Neuronal stem cell (in vitro differentiated cells): Measurements from ENCODE around the gene TTC24.

Experiments used
- DNase-seq: peaks from one replicate; pipeline ENCODE4 v3.0.0-alpha.2; 2013; ENCODE audit warnings: low spot score
- H2AFZ ChIP-seq: one replicate; pipeline ENCODE4 v1.6.1; 2013; ENCODE audit warnings: mild to moderate bottlenecking, low read length, inconsistent platforms
- H2AK5ac ChIP-seq: 2 replicates; pipeline ENCODE4 v1.6.1; 2013; ENCODE audit warnings: low read depth, mild to moderate bottlenecking, inconsistent platforms, low read length, moderate library complexity, mixed read lengths
- H2BK120ac ChIP-seq: 2 replicates; pipeline ENCODE4 v1.6.1; 2013; ENCODE audit warnings: low read depth, mild to moderate bottlenecking, inconsistent platforms, low read length, moderate library complexity, mixed read lengths
- H2BK12ac ChIP-seq: one replicate; pipeline ENCODE4 v1.6.1; 2013; ENCODE audit warnings: low read length, inconsistent platforms
- H2BK15ac ChIP-seq: 2 replicates; pipeline ENCODE4 v1.6.1; 2013; ENCODE audit warnings: mild to moderate bottlenecking, low read length, inconsistent platforms, mixed read lengths
- H2BK5ac ChIP-seq: one replicate; pipeline ENCODE4 v1.6.1; 2013; ENCODE audit warnings: inconsistent platforms, mild to moderate bottlenecking, low read length, moderate library complexity
- H3K14ac ChIP-seq: one replicate; pipeline ENCODE4 v1.6.1; 2013; ENCODE audit warnings: low read length, inconsistent platforms
- H3K18ac ChIP-seq: 2 replicates; pipeline ENCODE4 v1.6.1; 2013; ENCODE audit warnings: low read length, inconsistent platforms
- H3K23ac ChIP-seq: 2 replicates; pipeline ENCODE4 v1.6.1; 2013; ENCODE audit warnings: low read depth, mild to moderate bottlenecking, mixed read lengths, low read length, inconsistent platforms; ENCODE audit not compliant: poor library complexity
- H3K27ac ChIP-seq: replicated peaks from 3 replicates; pipeline ENCODE4 v1.5.1; 2013; ENCODE audit warnings: low read length, inconsistent platforms
- H3K27me3 ChIP-seq, 3 experiments: 2 replicates each; pipeline ENCODE4 v1.6.1; 2013; ENCODE audit warnings: low read length in 3 of 3, mild to moderate bottlenecking in 2 of 3, inconsistent platforms in 1 of 3, low read depth in 1 of 3, mixed read lengths in 1 of 3, moderate library complexity in 1 of 3; ENCODE audit not compliant: control insufficient read depth in 3 of 3, insufficient read depth in 3 of 3
- H3K36me3 ChIP-seq, 2 donors: replicated peaks in 1 of 2; 2 replicates each; pipeline ENCODE4 v1.6.1; 2013; ENCODE audit warnings: low read length in 2 of 2; ENCODE audit not compliant: control insufficient read depth in 2 of 2, insufficient read depth in 2 of 2
- H3K4ac ChIP-seq: 2 replicates; pipeline ENCODE4 v1.6.1; 2013; ENCODE audit warnings: inconsistent platforms, mild to moderate bottlenecking, low read length, moderate library complexity
- H3K4me1 ChIP-seq, 2 donors: 1 replicate in 1 of 2; 2 replicates in 1 of 2; pipeline ENCODE4 v1.6.1; 2013; ENCODE audit warnings: low read length in 2 of 2, low read depth in 1 of 2; ENCODE audit not compliant: control insufficient read depth in 2 of 2, insufficient read depth in 1 of 2
- H3K4me2 ChIP-seq: one replicate; pipeline ENCODE4 v1.6.1; 2013; ENCODE audit warnings: mild to moderate bottlenecking, low read length, inconsistent platforms; ENCODE audit not compliant: insufficient read depth, poor library complexity, severe bottlenecking
- H3K4me3 ChIP-seq, 2 donors: 2 replicates each; pipeline ENCODE4 v1.5.1; 2013; ENCODE audit warnings: low read length in 2 of 2, mild to moderate bottlenecking in 2 of 2, inconsistent platforms in 1 of 2, moderate library complexity in 1 of 2
- H3K79me1 ChIP-seq: one replicate; pipeline ENCODE4 v1.6.1; 2013; ENCODE audit warnings: low read depth, mild to moderate bottlenecking, inconsistent platforms, low read length, moderate library complexity
- H3K9ac ChIP-seq: one replicate; pipeline ENCODE4 v1.6.1; 2013; ENCODE audit warnings: mild to moderate bottlenecking, low read depth, low read length, inconsistent platforms; ENCODE audit not compliant: poor library complexity
- H3K9me3 ChIP-seq, 2 donors: replicated peaks in 1 of 2; 2 replicates each; pipeline versions ENCODE3 to v1.6.1; 2013; ENCODE audit warnings: low read length in 2 of 2, mild to moderate bottlenecking in 2 of 2, inconsistent platforms in 1 of 2, low read depth in 1 of 2, mixed read lengths in 1 of 2, moderate library complexity in 1 of 2; ENCODE audit not compliant: control insufficient read depth in 2 of 2, insufficient read depth in 1 of 2
- H4K8ac ChIP-seq: one replicate; pipeline ENCODE4 v1.6.1; 2013; ENCODE audit warnings: low read depth, mild to moderate bottlenecking, inconsistent platforms, low read length, moderate library complexity
- H4K91ac ChIP-seq: one replicate; pipeline ENCODE4 v1.6.1; 2013; ENCODE audit warnings: low read length, low read depth, mild to moderate bottlenecking, inconsistent platforms; ENCODE audit not compliant: poor library complexity
- WGBS, 2 donors: extraction: QIAGEN DNeasy Blood & Tissue Kit; methylation state at CpG; one replicate each; pipeline ENCODE4 v1.1.7; 2013; ENCODE audit warnings: missing lambda C conversion rate in 2 of 2, mixed read lengths in 1 of 2; ENCODE audit not compliant: insufficient read length in 2 of 2, insufficient replicate concordance in 1 of 2; ENCODE audit errors: extremely low coverage in 2 of 2; 5-methylcytosine and 5-hydroxymethylcytosine counted together

The TTC24 gene

DNA sequence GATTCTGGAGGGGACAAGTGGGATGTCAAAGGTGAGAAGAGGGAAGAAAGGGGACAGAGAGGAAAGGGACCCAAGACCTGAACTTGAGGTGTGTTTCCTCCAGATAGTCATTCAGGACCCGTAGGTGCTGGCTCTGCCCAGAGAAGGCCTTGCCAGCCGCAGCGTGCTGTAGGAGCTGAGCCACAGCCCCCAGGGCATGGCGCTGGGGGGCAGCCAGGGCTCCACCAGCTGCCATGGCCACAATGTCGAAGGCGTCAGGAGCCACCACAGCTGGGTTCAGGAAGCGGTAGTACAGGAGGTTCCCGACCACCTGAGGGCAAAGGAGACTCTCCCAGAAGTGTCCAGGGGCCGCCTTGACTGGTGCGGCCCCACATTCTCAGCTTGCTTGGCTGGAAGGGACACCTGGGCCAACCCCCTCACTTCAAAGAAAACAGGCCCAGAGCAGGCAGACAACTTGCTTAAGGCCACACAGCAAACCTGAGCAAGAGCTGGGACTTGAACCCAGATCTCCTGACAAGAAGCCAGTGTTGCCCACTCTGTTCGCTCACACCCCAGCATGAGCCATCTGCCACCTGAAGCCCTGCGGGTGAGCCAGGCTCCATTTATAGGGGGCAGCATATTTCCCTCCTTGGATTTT, 45.0 kb upstream of the TTC24 start:
- no CpG with 5 or more reads among the region's 12 CpGs for WGBS, 2 donors
- H3K27me3 ChIP-seq, result no peaks in the 10 kb centered on the region
- H3K23ac ChIP-seq, result no peak overlapping the region
- H3K9me3 ChIP-seq, result no peaks in the 10 kb centered on the region
- no peak overlapping the region for H4K8ac ChIP-seq
- H3K79me1 ChIP-seq, result no peaks in the 10 kb centered on the region
- H3K4me3 ChIP-seq, result no peak overlapping the region
- H2BK15ac ChIP-seq, result no peak overlapping the region
- no peak overlapping the region for H3K4ac ChIP-seq
- no peak overlapping the region for H2AK5ac ChIP-seq
- no peak for DNase-seq
- no peak overlapping the region for H2BK12ac ChIP-seq
- H3K9ac ChIP-seq, result no peak overlapping the region
- no peak overlapping the region for H2AFZ ChIP-seq
- no peak overlapping the region for H3K14ac ChIP-seq
- no peak overlapping the region for H3K27ac ChIP-seq
- peaks cover 53 to 95% of the 10 kb centered on the region in 2 donors for H3K36me3 ChIP-seq
- no peak overlapping the region for H2BK120ac ChIP-seq
- H2BK5ac ChIP-seq, result no peak overlapping the region
- no peaks in the 10 kb centered on the region for H3K4me1 ChIP-seq
- no peak overlapping the region for H4K91ac ChIP-seq
- H3K18ac ChIP-seq, result no peak overlapping the region
- H3K4me2 ChIP-seq, result no peak overlapping the region

DNA sequence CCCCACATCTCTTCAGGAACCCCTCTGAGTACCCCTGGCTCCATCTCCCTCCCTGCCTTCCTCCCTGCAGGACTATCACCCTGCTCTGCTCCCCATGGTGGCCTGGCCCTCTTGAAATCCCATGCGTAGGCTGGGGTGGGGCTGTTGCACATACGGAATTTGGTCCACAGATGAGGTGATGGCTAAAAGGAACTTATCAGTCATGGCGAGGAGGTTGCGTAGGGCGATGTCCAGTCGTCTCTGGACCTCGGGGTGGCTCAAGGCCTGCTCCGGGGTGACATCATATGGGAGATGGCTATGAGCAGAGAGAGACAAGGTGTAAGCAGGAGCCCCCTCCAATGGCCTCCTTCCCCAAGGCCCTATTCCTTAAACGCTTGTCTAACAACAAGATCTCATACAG, 42.5 kb upstream of the TTC24 start:
- Histone ChIP-seq H2BK15ac (no peak overlapping the region), H3K4ac (no peak overlapping the region), H3K14ac (no peak overlapping the region), H2BK120ac (no peak overlapping the region), H2AFZ (no peak overlapping the region), H3K4me3 (peak overlapping the region in 1 of 2 donors; percentile 30), H3K4me1 (no peaks in the 10 kb centered on the region), H4K8ac (no peak overlapping the region), H3K18ac (no peak overlapping the region), H2BK12ac (no peak overlapping the region), H3K23ac (no peak overlapping the region), H3K27me3 (no peaks in the 10 kb centered on the region), H2AK5ac (no peak overlapping the region), H3K36me3 (peaks cover 59 to 97% of the 10 kb centered on the region in 2 donors), H3K9me3 (no peaks in the 10 kb centered on the region), H3K4me2 (no peak overlapping the region), H3K79me1 (no peaks in the 10 kb centered on the region), H3K9ac (no peak overlapping the region), H4K91ac (no peak overlapping the region), H3K27ac (no peak overlapping the region), H2BK5ac (no peak overlapping the region)
- DNase-seq, result no peak
- no CpG with 5 or more reads among the region's 9 CpGs for WGBS, 2 donors

DNA sequence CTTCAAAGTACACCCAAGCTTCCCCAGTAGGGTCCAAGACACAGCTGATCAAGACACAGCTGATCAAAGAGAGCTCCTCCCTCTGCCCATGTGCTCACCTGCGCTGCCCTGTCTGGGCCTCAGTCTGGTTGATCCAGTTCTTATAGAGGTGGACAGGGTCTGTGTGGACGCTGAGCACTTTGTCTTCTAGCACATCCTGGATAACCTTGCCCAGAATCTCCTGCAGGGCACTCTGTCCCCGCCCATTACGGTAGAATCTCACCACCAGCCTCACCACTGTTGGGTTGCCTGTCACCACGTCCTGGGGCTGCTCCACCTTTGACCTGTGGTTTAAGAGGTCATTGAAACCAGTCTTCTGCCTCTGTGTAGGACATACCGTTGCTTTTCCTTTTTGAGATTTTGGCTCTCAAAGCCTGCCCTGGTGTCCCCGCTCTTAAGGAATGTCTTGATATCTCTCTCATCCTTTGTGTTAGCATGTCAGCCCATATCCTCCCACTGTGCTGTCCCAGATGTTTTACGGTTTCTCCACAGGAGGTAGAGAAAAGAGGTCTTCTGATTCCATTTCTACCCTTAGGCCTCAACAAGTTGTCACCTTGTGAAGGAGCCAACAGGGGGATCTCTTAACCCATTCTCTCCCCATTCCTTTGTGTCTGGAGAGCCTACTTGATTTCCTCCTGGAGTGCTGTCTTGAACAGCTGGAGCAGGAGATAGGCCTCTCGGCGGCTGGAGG, 40.6 kb upstream of the TTC24 start:
- no peak overlapping the region for H2AK5ac ChIP-seq
- no peak overlapping the region for H3K4ac ChIP-seq
- no peak overlapping the region for H2BK12ac ChIP-seq
- H3K14ac ChIP-seq, result no peak overlapping the region
- H3K18ac ChIP-seq, result no peak overlapping the region
- no peak overlapping the region for H3K23ac ChIP-seq
- no peaks in the 10 kb centered on the region for H3K79me1 ChIP-seq
- H4K91ac ChIP-seq, result no peak overlapping the region
- H3K27ac ChIP-seq, result no peak overlapping the region
- no CpG with 5 or more reads among the region's 10 CpGs for WGBS, 2 donors
- H2BK15ac ChIP-seq, result no peak overlapping the region
- no peak overlapping the region for H2BK5ac ChIP-seq
- no peaks in the 10 kb centered on the region for H3K27me3 ChIP-seq
- H3K36me3 ChIP-seq, result peaks cover 55 to 97% of the 10 kb centered on the region in 2 donors
- H3K4me2 ChIP-seq, result no peak overlapping the region
- no peak overlapping the region for H3K4me3 ChIP-seq
- no peak for DNase-seq
- H4K8ac ChIP-seq, result no peak overlapping the region
- no peak overlapping the region for H3K9ac ChIP-seq
- H2BK120ac ChIP-seq, result no peak overlapping the region
- H2AFZ ChIP-seq, result no peak overlapping the region
- H3K9me3 ChIP-seq, result no peaks in the 10 kb centered on the region
- H3K4me1 ChIP-seq, result no peaks in the 10 kb centered on the region

DNA sequence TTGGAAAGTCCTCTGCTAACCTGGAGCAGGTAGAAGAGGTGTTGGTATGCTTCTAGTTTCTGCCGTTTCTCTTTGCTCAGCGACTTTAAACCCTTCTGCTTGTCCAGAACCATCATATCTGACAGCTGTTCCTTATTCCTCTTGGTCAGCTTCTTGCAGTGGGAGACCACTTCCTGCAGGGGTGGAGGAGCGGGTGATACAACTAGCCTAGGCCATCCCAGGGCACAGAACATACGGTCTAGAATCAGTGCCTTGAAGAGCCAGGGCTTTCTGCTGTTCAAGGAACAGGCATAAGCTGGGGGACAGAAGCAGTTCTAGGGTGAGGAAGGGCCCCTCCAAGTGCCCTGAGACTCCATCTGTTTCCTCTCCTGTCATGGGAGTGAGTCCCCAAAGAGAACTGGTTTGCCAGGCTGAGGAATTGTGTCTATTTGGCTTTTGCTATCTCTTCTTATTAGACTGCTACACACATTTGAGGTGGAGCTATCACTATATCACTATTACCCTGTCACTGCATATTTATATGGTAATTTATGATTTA, 39.6 kb upstream of the TTC24 start:
- no peaks in the 10 kb centered on the region for H3K79me1 ChIP-seq
- no peak overlapping the region for H3K23ac ChIP-seq
- H2AK5ac ChIP-seq, result no peak overlapping the region
- H4K91ac ChIP-seq, result no peak overlapping the region
- no peak overlapping the region for H2BK12ac ChIP-seq
- no peak overlapping the region for H2BK5ac ChIP-seq
- no peak overlapping the region for H3K18ac ChIP-seq
- no peak overlapping the region for H4K8ac ChIP-seq
- H3K4me1 ChIP-seq, result no peaks in the 10 kb centered on the region
- no peak overlapping the region for H2BK120ac ChIP-seq
- peaks cover 48 to 97% of the 10 kb centered on the region in 2 donors for H3K36me3 ChIP-seq
- DNase-seq, result no peak
- no peak overlapping the region for H2AFZ ChIP-seq
- H3K27ac ChIP-seq, result no peak overlapping the region
- no peak overlapping the region for H2BK15ac ChIP-seq
- no peaks in the 10 kb centered on the region for H3K27me3 ChIP-seq
- WGBS, 2 donors, result no CpG with 5 or more reads among the region's 4 CpGs
- no peak overlapping the region for H3K4ac ChIP-seq
- H3K14ac ChIP-seq, result no peak overlapping the region
- no peak overlapping the region for H3K4me3 ChIP-seq
- no peak overlapping the region for H3K9ac ChIP-seq
- no peak overlapping the region for H3K4me2 ChIP-seq
- no peaks in the 10 kb centered on the region for H3K9me3 ChIP-seq
